ENCODE data around the gene CDKAL1.

The CDKAL1 gene

DNA sequence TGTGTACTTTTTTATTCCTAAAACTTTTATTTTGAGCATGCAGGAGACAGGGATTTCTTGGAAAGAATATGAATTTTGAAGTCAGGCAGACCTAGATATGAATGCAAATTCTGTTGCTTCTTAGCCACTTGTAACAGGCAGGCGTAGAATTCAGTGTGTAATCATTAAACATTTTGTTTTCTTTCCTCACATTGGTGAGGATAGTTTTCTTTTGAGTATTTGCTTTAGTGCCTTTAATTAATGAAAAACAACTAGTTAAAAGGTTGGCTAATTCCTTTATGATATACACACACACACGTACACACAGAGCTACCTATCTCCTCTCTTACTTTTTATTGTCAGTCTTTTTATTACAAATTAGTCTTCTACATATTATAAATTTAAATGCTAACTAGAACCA is 342.3 kb downstream of the CDKAL1 start:
- intact Hi-C loops (cut with DNase I; ENCODE audit: low total_unique reads) = no loop called here
- peak overlapping the region; percentile 60 to 72 for H3K27ac ChIP-seq

DNA sequence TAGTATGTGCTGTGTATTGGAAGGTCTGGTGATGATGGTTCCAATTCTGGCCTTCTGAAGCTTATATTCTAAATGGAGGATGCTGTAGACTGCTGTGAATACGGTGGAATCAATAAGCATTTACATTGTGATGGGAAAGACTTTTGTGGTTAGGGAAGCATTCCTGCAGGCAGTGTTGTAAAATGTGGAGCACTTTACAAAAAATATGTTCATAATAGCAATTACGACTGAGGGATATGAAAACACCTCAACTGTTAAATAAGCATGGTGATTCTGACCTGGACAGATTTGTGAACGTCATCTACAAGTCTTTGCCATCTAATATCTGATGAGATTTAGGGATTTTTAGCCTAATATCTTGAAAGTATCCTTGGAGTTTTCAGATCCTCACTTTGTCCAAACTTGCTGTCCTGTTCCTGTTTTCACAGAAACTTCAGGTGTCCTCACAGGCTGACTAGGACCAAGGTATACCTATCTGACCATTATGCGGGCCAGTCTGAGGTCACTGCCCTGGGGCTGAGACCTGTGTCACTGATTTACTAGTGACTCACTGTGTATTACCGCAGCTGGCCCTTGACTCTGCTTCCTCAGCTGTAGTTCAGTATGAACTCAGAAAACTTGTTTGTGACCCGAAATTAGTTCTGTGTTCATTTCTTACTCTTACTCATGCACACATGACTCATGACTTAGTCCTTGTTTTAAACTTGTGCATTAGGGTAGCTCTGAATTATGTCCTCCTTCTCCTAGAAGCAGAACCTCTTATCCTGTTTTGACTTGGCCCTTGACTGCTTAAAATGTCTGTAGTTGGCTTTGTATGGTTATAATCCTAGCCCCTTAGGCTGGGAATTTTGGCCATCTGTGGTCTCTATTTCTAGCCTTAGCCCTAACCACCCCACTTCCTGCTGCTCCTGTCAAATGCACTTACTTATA is 343.0 kb downstream of the CDKAL1 start:
- H3K27ac ChIP-seq = peak overlapping the region; percentile 60 to 72
- intact Hi-C loops (cut with DNase I; ENCODE audit: low total_unique reads) = no loop called here
- peaks cover 0 to 19% (median 12%) of the 10 kb centered on the region in 4 donors for H3K4me1 ChIP-seq
- no peaks in the 10 kb centered on the region for H3K27me3 ChIP-seq
- H3K4me3 ChIP-seq = no peak overlapping the region
- DNase-seq = peak; percentile 60 to 76
- H3K9me3 ChIP-seq = no peaks in the 10 kb centered on the region
- TF ChIP-seq, protein P1, sequence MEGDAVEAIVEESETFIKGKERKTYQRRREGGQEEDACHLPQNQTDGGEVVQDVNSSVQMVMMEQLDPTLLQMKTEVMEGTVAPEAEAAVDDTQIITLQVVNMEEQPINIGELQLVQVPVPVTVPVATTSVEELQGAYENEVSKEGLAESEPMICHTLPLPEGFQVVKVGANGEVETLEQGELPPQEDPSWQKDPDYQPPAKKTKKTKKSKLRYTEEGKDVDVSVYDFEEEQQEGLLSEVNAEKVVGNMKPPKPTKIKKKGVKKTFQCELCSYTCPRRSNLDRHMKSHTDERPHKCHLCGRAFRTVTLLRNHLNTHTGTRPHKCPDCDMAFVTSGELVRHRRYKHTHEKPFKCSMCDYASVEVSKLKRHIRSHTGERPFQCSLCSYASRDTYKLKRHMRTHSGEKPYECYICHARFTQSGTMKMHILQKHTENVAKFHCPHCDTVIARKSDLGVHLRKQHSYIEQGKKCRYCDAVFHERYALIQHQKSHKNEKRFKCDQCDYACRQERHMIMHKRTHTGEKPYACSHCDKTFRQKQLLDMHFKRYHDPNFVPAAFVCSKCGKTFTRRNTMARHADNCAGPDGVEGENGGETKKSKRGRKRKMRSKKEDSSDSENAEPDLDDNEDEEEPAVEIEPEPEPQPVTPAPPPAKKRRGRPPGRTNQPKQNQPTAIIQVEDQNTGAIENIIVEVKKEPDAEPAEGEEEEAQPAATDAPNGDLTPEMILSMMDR (IDR thresholded peaks at IDR 0.05) = no peak
- H3K36me3 ChIP-seq = no peaks in the 10 kb centered on the region

More for the DNA sequence above, 342.3 kb downstream of the CDKAL1 start:
- Histone ChIP-seq H3K4me3 (no peak overlapping the region), H3K4me1 (peaks cover 0 to 19% (median 12%) of the 10 kb centered on the region in 4 donors), H3K36me3 (no peaks in the 10 kb centered on the region), H3K27me3 (no peaks in the 10 kb centered on the region), H3K9me3 (no peaks in the 10 kb centered on the region)
- TF ChIP-seq, protein P1 (IDR thresholded peaks at IDR 0.05) = no peak
- DNase-seq = no peak

DNA sequence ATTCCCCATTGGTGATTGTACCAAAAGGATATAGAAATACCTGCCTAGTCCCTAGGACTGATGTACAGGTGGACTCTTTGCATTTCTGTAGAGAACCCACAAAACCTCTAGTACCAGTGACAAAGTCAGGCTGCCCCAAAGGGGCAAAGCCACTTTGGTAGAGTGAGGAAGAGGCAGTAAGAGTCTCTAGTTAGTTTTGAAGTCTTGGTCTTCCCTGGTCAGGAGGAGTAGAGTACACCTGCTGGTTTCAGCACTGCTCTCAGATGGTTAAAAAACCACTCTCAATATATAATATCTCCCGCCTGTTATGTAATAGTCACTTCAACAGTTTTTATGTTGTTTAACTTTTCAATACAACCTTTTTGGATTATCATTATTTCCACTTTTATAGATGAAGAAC is 344.9 kb downstream of the CDKAL1 start:
- H3K4me1 ChIP-seq = peaks cover 0 to 19% (median 12%) of the 10 kb centered on the region in 4 donors
- H3K27ac ChIP-seq = no peak overlapping the region
- no peak for DNase-seq
- TF ChIP-seq, protein P1 (IDR thresholded peaks at IDR 0.05) = no peak
- H3K4me3 ChIP-seq = no peak overlapping the region
- H3K27me3 ChIP-seq = no peaks in the 10 kb centered on the region
- intact Hi-C loops (cut with DNase I; ENCODE audit: low total_unique reads) = no loop called here
- H3K36me3 ChIP-seq = no peaks in the 10 kb centered on the region
- no peaks in the 10 kb centered on the region for H3K9me3 ChIP-seq

DNA sequence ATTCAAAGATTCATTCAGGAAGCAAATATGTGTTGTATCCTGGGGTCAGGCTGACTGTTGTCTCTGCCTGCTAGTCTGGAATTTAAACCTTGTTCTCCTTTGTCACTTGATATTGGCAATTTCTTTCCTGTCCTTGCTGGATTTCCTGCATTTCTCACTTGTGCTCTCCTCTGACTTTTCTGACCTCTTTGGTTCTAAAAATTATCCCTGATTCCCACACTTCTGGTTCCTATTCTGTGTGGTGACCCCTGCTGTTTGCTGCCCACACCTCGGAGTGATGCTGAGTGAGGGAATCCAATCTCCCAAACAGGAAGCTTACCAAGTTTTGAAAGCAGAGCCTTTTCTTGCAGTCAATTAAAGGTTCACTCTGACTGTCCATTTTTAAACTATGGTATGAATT is 345.3 kb downstream of the CDKAL1 start:
- peaks cover 0 to 19% (median 12%) of the 10 kb centered on the region in 4 donors for H3K4me1 ChIP-seq
- intact Hi-C loops (cut with DNase I; ENCODE audit: low total_unique reads) = no loop called here
- no peak overlapping the region for H3K4me3 ChIP-seq
- no peak overlapping the region for H3K27ac ChIP-seq
- H3K27me3 ChIP-seq = no peaks in the 10 kb centered on the region
- TF ChIP-seq, protein P1 (IDR thresholded peaks at IDR 0.05) = no peak
- DNase-seq = no peak
- H3K36me3 ChIP-seq = no peaks in the 10 kb centered on the region
- no peaks in the 10 kb centered on the region for H3K9me3 ChIP-seq

DNA sequence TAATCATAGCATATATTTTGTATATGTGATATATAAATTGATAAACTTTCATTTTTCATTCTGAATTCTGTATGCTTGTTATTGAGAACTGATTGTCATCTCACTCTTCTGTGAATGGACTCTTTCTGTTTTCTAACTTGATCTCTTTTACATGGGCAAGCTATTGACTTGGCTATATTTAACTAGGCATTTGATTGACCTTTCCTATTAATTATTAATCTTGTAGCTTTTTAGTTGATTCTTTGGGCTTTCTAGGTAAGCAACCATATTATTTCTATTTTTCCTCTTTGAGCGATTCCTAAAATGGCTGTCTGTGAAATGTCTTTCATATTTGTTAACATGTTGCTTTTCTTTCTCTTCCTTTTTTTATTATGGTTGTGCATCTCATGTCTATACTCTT is 347.1 kb downstream of the CDKAL1 start:
- H3K9me3 ChIP-seq = no peaks in the 10 kb centered on the region
- no peak overlapping the region for H3K27ac ChIP-seq
- H3K4me1 ChIP-seq = peaks cover 0 to 19% (median 9%) of the 10 kb centered on the region in 4 donors
- no peak overlapping the region for H3K4me3 ChIP-seq
- intact Hi-C loops (cut with DNase I; ENCODE audit: low total_unique reads) = no loop called here
- TF ChIP-seq, protein P1 (IDR thresholded peaks at IDR 0.05) = no peak
- no peaks in the 10 kb centered on the region for H3K36me3 ChIP-seq
- DNase-seq = no peak
- H3K27me3 ChIP-seq = no peaks in the 10 kb centered on the region

Measured in tibial artery (tissue), 4 donors.